Cardiac fibroblast (primary cell): ENCODE measurements around the gene AKAP9.
"Not testable (repeated sequence)": the region's sequence is repeated elsewhere in the genome, so short reads cannot be mapped to it uniquely, and the experiment has no call there.

Experiments
- DNase-seq, 2 donors: peaks; one replicate each; pipeline versions ENCODE4 v3.0.0 to v3.0.0-alpha.2; 2010; ENCODE audit warnings: low read depth in 2 of 2
- H3K4me3 ChIP-seq, 2 donors: replicated peaks in 1 of 2; 1 replicate in 1 of 2; 2 replicates in 1 of 2; pipeline ENCODE4 v1.5.1; 2011; ENCODE audit warnings: low read depth in 2 of 2, low read length in 2 of 2, mild to moderate bottlenecking in 2 of 2, moderate library complexity in 1 of 2
- TF ChIP-seq, protein P1 (sequence below): IDR thresholded peaks from one replicate; pipeline ENCODE4 v1.5.1; 2011; ENCODE audit warnings: low read depth, mild to moderate bottlenecking, low read length, inconsistent platforms

The AKAP9 gene

DNA sequence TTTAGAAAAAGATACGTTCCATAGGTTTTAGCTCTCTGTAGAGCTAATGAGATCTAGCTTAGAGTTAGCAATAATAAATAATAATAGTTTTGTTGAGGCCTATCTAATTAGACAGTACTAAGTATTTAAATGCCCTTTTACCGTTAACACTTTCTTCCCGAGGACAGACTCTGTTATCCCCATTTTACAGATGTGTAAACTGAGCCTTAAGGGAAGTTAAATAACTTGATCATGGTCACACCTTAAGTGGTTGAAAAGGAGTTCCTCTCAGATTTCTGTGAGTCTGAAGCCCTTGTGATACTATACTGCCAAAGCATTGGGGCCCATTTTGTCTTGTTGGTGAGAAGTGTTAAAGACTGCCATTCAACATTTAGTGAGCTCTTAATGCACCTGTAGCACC, 132.0 kb downstream of the AKAP9 start:
- DNase-seq = no peak
- no peak overlapping the region for H3K4me3 ChIP-seq
- TF ChIP-seq, protein P1, sequence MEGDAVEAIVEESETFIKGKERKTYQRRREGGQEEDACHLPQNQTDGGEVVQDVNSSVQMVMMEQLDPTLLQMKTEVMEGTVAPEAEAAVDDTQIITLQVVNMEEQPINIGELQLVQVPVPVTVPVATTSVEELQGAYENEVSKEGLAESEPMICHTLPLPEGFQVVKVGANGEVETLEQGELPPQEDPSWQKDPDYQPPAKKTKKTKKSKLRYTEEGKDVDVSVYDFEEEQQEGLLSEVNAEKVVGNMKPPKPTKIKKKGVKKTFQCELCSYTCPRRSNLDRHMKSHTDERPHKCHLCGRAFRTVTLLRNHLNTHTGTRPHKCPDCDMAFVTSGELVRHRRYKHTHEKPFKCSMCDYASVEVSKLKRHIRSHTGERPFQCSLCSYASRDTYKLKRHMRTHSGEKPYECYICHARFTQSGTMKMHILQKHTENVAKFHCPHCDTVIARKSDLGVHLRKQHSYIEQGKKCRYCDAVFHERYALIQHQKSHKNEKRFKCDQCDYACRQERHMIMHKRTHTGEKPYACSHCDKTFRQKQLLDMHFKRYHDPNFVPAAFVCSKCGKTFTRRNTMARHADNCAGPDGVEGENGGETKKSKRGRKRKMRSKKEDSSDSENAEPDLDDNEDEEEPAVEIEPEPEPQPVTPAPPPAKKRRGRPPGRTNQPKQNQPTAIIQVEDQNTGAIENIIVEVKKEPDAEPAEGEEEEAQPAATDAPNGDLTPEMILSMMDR = no peak

DNA sequence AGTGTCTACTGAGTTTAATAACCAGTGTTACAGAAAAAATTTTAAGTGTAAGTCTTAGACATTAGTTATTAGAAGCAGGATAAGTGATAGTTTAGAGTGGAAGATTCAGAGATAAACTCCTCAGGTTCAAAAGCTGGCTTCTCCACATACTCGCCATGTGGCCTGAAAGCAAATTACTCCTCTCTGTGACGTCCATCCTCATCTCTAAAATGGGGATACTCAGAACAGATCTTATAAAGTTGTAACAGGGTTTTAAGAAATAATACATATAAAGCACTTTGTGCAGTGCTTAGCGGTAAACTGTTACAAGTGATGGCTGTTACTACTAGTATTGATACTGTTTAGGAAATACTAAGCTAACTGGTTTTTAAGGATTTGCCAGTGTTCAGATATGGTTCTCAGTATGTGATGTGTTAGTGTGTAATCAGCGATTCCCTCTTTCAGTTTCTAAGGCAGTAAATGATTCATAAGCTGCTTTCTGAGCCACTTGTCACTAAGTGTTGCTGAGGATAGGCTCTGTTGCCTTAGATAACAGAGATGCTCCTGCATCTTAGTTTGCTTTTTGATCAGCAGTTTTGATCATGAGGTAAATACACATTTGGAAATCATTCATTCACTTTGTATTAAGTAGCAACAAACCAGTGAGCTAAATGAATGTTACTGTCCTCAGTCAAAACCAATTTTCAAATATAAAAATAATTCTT, 134.9 kb downstream of the AKAP9 start:
- no peak overlapping the region for H3K4me3 ChIP-seq
- TF ChIP-seq, protein P1 = no peak
- no peak for DNase-seq

DNA sequence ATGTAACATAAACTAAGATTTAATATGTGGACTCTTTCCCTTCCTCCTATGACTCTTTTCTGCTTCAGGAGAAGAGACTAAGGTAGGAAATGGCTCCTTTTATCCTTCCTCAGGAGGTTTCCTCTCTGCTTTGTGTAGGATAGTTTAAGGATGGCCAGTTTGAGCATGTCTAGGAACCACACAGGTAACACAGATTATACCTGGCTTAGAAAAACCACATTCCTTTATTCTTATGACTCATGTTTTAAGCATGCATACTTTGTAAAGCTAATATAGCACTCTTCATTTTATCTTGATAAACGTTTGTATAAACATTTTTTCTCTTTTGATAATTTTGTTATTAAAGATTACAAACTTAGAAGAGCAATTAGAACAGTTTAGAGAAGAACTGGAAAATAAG, 135.8 kb downstream of the AKAP9 start:
- DNase-seq = no peak
- no peak overlapping the region for H3K4me3 ChIP-seq
- TF ChIP-seq, protein P1 = no peak

DNA sequence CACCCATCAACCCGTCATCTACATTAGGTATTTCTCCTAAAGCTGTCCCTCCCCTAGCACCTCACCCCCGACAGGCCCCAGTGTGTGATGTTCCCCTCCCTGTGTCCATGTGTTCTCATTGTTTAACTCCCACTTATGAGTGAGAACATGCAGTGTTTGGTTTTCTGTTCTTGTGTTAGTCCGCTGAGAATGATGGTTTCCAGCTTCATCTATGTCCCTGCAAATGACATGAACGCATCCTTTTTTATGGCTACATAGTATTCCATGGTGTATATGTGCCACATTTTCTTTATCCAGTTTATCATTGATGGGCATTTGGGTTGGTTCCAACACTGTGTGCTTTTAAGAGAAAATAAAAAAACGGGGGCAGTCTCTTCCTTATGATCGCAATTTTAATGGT, 143.3 kb downstream of the AKAP9 start:
- H3K4me3 ChIP-seq, DNase-seq: not testable (repeated sequence)

DNA sequence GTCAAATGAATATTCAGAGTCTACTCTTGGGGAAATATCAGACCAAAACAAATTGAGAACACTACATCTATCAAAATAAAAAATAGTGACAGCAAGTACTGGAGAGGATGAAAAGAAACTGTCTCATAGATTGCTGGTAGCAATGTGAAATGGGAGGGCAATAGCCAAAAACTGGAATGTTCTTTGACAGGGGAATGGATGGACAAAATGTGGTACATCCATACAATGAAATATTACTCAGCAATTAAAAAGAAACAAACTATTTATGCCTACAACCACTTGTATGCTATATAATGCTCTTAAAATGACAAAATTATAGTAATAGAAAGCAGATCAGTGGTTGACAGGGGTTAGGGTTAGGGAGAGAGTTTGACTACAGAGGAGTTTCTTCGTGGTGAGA, 147.6 kb downstream of the AKAP9 start:
- DNase-seq = no peak
- no peak overlapping the region for H3K4me3 ChIP-seq
- TF ChIP-seq, protein P1 = no peak

DNA sequence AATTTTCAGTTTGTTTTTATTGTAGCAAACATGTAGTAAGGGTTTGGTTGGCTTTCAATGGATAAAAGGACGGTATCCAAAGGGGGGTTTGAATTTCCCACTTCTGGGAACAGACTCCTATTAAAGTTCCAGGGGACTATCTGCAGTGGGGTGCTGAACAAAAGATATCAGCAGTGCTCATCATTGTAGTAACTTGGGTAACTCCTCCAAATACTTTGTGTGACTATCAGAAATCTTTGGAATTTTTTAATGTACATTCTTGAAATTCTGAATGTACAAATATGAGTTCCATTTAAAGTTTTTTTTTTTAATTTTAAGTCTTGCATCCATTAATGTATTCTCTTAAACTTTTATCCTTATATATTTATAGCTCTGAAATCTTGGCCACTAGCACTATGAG, 151.5 kb downstream of the AKAP9 start:
- H3K4me3 ChIP-seq = no peak overlapping the region
- no peak for DNase-seq
- TF ChIP-seq, protein P1 = no peak

DNA sequence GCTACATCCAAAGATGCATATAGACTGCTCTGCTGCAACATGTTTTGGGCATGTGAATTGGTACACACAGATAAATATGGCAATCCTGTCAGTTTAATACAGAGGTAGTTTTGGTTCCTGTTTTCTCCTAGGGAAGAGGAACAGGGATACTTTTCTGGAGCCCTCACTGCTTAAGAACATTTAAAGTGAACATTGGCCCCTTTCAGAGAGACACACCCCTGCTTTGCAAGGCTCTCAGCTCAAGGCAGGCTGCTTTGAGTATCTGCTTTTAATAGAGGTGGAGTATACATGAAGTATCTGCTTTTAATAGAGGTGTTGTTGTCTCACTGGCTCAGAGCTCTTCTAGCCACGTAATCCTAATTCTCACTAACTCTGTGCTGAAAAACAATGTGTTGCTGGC, 154.7 kb downstream of the AKAP9 start:
- H3K4me3 ChIP-seq = no peak overlapping the region
- DNase-seq = no peak
- TF ChIP-seq, protein P1 = no peak
